WTC11 (cell line): ENCODE measurements around the gene PHOSPHO2. TPM values are rescaled to one million over a fixed set of nuclear protein-coding genes. Genes with fewer than 3 reads are reported as not detected.

Source experiments
- ATAC-seq: fragments of 200-7000 bp; cut with Tn5 transposase; 2 replicates; pipeline ENCODE4 v1.10.0; 2021; ENCODE audit warnings: mild to moderate bottlenecking, moderate library complexity
- CTCF ChIA-PET: fragments of 300-600 bp; sonication (Branson Sonifier 250); formaldehyde crosslinking; loops from one replicate; lab custom pipeline; 2021; ENCODE audit warnings: antibody characterized with exemption; lab: Charles Lee
- POLR2A ChIA-PET: fragments of 350-600 bp; sonication (Branson Sonifier 250); formaldehyde crosslinking; loops from one replicate; lab custom pipeline; 2021; ENCODE audit warnings: antibody characterized with exemption; lab: Charles Lee
- DNase-seq: peaks from one replicate; pipeline ENCODE4 v3.0.0; 2021; ENCODE audit warnings: low spot score
- H3K27ac Mint-ChIP-seq: 2 replicates; pipeline ENCODE4 v1.8.0; 2021; ENCODE audit warnings: mixed read lengths
- H3K27me3 Mint-ChIP-seq: 2 replicates; pipeline ENCODE4 v1.8.0; 2021; ENCODE audit warnings: low read depth, mild to moderate bottlenecking, moderate library complexity, mixed read lengths
- H3K36me3 Mint-ChIP-seq: 2 replicates; pipeline ENCODE4 v1.8.0; 2021; ENCODE audit warnings: mixed read lengths
- H3K4me1 Mint-ChIP-seq: 2 replicates; pipeline ENCODE4 v1.8.0; 2022; ENCODE audit warnings: mixed read lengths
- H3K4me3 Mint-ChIP-seq: 2 replicates; pipeline ENCODE4 v1.8.0; 2021; ENCODE audit warnings: mild to moderate bottlenecking, moderate library complexity, mixed read lengths
- H3K9me3 Mint-ChIP-seq: 2 replicates; pipeline ENCODE4 v1.8.0; 2021; ENCODE audit warnings: mixed read lengths
- AFF4 ChIP-seq: sonication (generic); formaldehyde crosslinking; IDR thresholded peaks from 2 replicates; pipeline ENCODE4 v1.8.1; 2023; ENCODE audit warnings: mild to moderate bottlenecking, missing genetic modification reagents, borderline replicate concordance
- ATF2 ChIP-seq: sonication (generic); formaldehyde crosslinking; IDR thresholded peaks from 2 replicates; pipeline ENCODE4 v1.8.1; 2022; ENCODE audit warnings: low read depth, missing genetic modification reagents, borderline replicate concordance
- CDX4 ChIP-seq: fragments of 250-450 bp; sonication (Bioruptor Pico); IDR thresholded peaks from 2 replicates; pipeline ENCODE4 v1.9.0; 2021; ENCODE audit warnings: moderate library complexity, mild to moderate bottlenecking, inconsistent platforms, borderline replicate concordance
- CREB1 ChIP-seq: sonication (generic); formaldehyde crosslinking; IDR thresholded peaks from 2 replicates; pipeline ENCODE4 v1.8.0; 2023; ENCODE audit warnings: mild to moderate bottlenecking, missing genetic modification reagents
- E2F1 ChIP-seq: sonication (generic); formaldehyde crosslinking; IDR thresholded peaks from 2 replicates; pipeline ENCODE4 v1.8.0; 2022; ENCODE audit warnings: mild to moderate bottlenecking, missing genetic modification reagents
- ELF4 ChIP-seq: sonication (generic); formaldehyde crosslinking; IDR thresholded peaks from 2 replicates; pipeline ENCODE4 v1.8.1; 2022; ENCODE audit warnings: low read depth, mild to moderate bottlenecking, moderate library complexity, missing genetic modification reagents
- ERG ChIP-seq: fragments of 250-450 bp; sonication (Bioruptor Pico); IDR thresholded peaks from 2 replicates; pipeline ENCODE4 v1.8.0; 2021; ENCODE audit warnings: mild to moderate bottlenecking
- ESRRA ChIP-seq: sonication (generic); formaldehyde crosslinking; IDR thresholded peaks from 2 replicates; pipeline ENCODE4 v1.8.1; 2022; ENCODE audit warnings: mild to moderate bottlenecking, missing genetic modification reagents, borderline replicate concordance
- FOXJ3 ChIP-seq: sonication (generic); formaldehyde crosslinking; IDR thresholded peaks from 2 replicates; pipeline ENCODE4 v1.9.0; 2021; ENCODE audit warnings: missing genetic modification reagents, mild to moderate bottlenecking, borderline replicate concordance
- FOXP1 ChIP-seq: sonication (generic); formaldehyde crosslinking; IDR thresholded peaks from 2 replicates; pipeline ENCODE4 v1.8.0; 2022; ENCODE audit warnings: missing genetic modification reagents, mild to moderate bottlenecking, moderate library complexity, borderline replicate concordance
- GABPB1 ChIP-seq: sonication (generic); formaldehyde crosslinking; IDR thresholded peaks from 2 replicates; pipeline ENCODE4 v1.8.1; 2023; ENCODE audit warnings: mild to moderate bottlenecking, missing genetic modification reagents
- IRF2 ChIP-seq: sonication (generic); formaldehyde crosslinking; IDR thresholded peaks from 2 replicates; pipeline ENCODE4 v1.8.0; 2022; ENCODE audit warnings: low read depth, missing genetic modification reagents, borderline replicate concordance
- MYBL2 ChIP-seq: sonication (generic); formaldehyde crosslinking; IDR thresholded peaks from 2 replicates; pipeline ENCODE4 v1.8.1; 2023; ENCODE audit warnings: mild to moderate bottlenecking, moderate library complexity, missing genetic modification reagents
- NFYB ChIP-seq: sonication (generic); formaldehyde crosslinking; conservative IDR thresholded peaks from 2 replicates; pipeline ENCODE4 v1.8.0; 2022; ENCODE audit warnings: low read depth, missing genetic modification reagents
- RORB ChIP-seq: fragments of 250-450 bp; sonication (Bioruptor Pico); IDR thresholded peaks from 2 replicates; pipeline ENCODE4 v1.9.0; 2021; ENCODE audit warnings: mild to moderate bottlenecking
- SP1 ChIP-seq: sonication (generic); formaldehyde crosslinking; conservative IDR thresholded peaks from 2 replicates; pipeline ENCODE4 v1.8.1; 2022; ENCODE audit warnings: missing genetic modification reagents
- TCF7 ChIP-seq: sonication (generic); formaldehyde crosslinking; IDR thresholded peaks from 2 replicates; pipeline ENCODE4 v1.8.0; 2022; ENCODE audit warnings: mild to moderate bottlenecking, low read depth, missing genetic modification reagents, moderate library complexity
- TEAD4 ChIP-seq: sonication (generic); formaldehyde crosslinking; IDR thresholded peaks from 2 replicates; pipeline ENCODE4 v1.8.0; 2022; ENCODE audit warnings: mild to moderate bottlenecking, missing genetic modification reagents
- ZBTB21 ChIP-seq: sonication (generic); formaldehyde crosslinking; IDR thresholded peaks from 2 replicates; pipeline ENCODE4 v1.8.1; 2023; ENCODE audit warnings: mild to moderate bottlenecking, missing genetic modification reagents, borderline replicate concordance
- ZNF219 ChIP-seq: sonication (generic); formaldehyde crosslinking; IDR thresholded peaks from 2 replicates; pipeline ENCODE4 v1.8.0; 2023; ENCODE audit warnings: missing genetic modification reagents, mild to moderate bottlenecking, borderline replicate concordance
- ZNF232 ChIP-seq: sonication (generic); formaldehyde crosslinking; IDR thresholded peaks from 2 replicates; pipeline ENCODE4 v1.8.0; 2022; ENCODE audit warnings: mild to moderate bottlenecking, missing genetic modification reagents
- ZNF317 ChIP-seq: sonication (generic); formaldehyde crosslinking; IDR thresholded peaks from 2 replicates; pipeline ENCODE4 v1.8.1; 2023; ENCODE audit warnings: low read depth, mild to moderate bottlenecking, moderate library complexity, missing genetic modification reagents, borderline replicate concordance
- ZNF512 ChIP-seq: sonication (generic); formaldehyde crosslinking; IDR thresholded peaks from 2 replicates; pipeline ENCODE4 v1.8.1; 2022; ENCODE audit warnings: missing genetic modification reagents, borderline replicate concordance
- total RNA-seq: library from RNA; stranded (reverse); gene quantifications from 3 replicates; pipeline ENCODE4 v1.2.3, GENCODE V29; 2021

PHOSPHO2 gene
- total RNA-seq, 1 experiment from 2014 or later: 6.1 TPM

- no peak for TF ChIP-seq ZNF512 (CRISPR knock-in tag)
- TF ChIP-seq MYBL2 (CRISPR knock-in tag): no peak
- TF ChIP-seq ZNF219: no peak
- no peak for TF ChIP-seq ZNF317 (CRISPR knock-in tag)
Measured at GRCh38 chr2:169676357-169676756, 17.9 kb upstream of the PHOSPHO2 start (continued).

- no peak overlapping the region for H3K4me3 Mint-ChIP-seq
- CTCF ChIA-PET: interaction anchor here (0.6 to 0.9 kb wide), 2 partner anchors 9 to 224 kb away, joined by 3 to 4 read pairs; no protein-coding TSS in a partner anchor
- POLR2A ChIA-PET: no interaction called here
- peaks cover 21% of the 10 kb centered on the region for H3K4me1 Mint-ChIP-seq
- H3K9me3 Mint-ChIP-seq: peaks cover 5% of the 10 kb centered on the region
- ATAC-seq: peak; percentile 55
- no peak overlapping the region; the same call in 1 of the 2 replicates for H3K27ac Mint-ChIP-seq
- TF ChIP-seq NFYB (CRISPR knock-in tag) (no peak), FOXP1 (no peak), CREB1 (CRISPR knock-in tag) (no peak), TEAD4 (CRISPR knock-in tag) (no peak), ZBTB21 (CRISPR knock-in tag) (no peak), ERG (CRISPR knock-in tag) (no peak), GABPB1 (CRISPR knock-in tag) (no peak), SP1 (CRISPR knock-in tag) (no peak), IRF2 (CRISPR knock-in tag) (no peak), ZNF232 (CRISPR knock-in tag) (no peak), ESRRA (CRISPR knock-in tag) (no peak), ATF2 (CRISPR knock-in tag) (no peak), RORB (CRISPR knock-in tag) (no peak), E2F1 (CRISPR knock-in tag) (no peak), TCF7 (no peak), CDX4 (CRISPR knock-in tag) (no peak), ZNF317 (CRISPR knock-in tag) (no peak), ELF4 (no peak), AFF4 (CRISPR knock-in tag) (no peak), FOXJ3 (CRISPR knock-in tag) (no peak)
- DNase-seq: no peak
- peaks cover 5% of the 10 kb centered on the region; the same call in 1 of the 2 replicates for H3K27me3 Mint-ChIP-seq
- H3K36me3 Mint-ChIP-seq: no peaks in the 10 kb centered on the region; the same call in 1 of the 2 replicates
Measured at GRCh38 chr2:169676850-169677249, 17.4 kb upstream of the PHOSPHO2 start.
